ENCODE data around the gene GJA1.
"Not testable (repeated sequence)": the region's sequence is repeated elsewhere in the genome, so short reads cannot be mapped to it uniquely, and the experiment has no call there.

Gene GJA1

DNA sequence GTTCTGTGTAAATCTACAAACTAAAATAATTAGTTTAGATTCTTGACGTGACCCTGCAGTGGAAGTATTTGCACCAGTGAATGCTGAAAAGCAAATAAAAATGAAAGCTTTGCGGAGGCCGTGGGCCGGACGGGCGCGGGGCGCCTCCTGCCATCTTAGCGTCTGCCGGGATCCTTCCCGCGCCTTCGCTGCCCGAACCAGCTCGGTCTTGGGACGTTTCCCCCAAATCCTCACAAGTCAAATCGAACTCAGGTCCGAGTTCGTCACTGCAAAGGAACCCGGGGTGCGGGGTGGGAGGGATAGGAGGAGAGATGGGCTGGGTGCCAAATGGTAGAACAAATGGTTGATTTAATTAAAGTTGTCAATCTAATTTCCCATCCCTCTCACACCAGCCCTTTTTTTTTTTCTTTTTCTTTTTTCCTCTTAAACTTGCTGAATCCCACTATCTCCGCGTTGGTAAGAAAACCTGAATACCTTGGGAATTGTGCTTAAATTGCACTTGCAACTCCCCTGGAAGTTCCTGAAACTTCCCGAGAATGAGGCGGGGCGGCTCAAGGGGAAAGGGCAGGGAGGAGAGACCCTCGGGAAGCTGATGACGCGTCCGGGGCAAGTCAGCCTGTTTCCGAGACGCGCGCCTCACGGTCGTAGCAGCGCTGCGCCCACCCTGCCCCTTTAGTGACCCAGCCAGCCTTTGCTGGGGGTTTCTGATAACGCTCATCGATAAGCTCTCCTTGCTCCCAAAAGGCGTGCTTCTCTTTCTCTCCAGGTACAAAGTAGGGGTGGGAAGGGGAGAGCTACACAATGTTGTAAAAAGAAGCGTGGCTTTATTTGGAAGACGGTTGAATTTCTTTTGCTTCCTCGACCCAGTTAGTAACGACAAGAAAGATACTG lies 1.8 kb downstream of the GJA1 start:
- DNase-seq (ENCODE audit: extremely low read depth in 1 of 2, low read depth in 1 of 2) = no peak

DNA sequence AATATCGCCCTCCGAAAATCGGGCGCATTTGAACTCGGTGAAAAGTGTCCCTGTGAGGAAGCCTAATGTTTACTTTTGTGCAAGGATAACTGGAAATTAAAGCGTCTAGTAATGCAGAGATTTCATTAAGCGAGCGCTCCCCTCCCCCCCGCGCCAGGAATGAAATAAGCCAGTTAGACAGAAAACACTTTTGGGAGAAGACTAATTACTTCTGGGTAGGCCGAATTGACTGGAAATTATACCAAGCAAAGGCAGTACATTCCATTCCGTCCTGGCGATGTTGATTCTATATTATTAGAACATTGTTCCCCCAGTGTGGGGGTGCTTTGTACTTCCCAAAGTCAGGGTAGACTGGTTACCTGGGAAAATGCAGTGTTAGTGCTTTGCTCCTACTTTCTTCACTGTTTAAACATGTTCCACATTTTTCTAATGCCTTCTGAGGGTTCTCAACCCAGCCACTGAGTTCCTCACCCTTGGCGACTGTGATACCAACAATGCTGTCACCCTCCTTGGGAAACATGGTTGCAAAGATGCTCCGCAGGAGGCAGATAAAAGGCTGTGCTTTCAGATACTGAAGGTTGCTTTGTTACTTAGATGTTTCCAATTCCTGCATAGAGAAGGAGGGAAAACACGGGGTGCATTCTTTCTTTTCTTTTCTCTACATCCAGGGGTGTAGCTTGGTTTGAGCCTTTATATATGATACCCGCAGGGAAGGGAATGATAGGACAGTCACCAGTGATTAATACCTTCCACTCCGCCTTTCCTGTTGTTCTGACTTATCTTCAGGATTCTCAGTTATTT lies 2.6 kb downstream of the GJA1 start:
- no peak for DNase-seq (ENCODE audit: extremely low read depth in 1 of 2, low read depth in 1 of 2)

DNA sequence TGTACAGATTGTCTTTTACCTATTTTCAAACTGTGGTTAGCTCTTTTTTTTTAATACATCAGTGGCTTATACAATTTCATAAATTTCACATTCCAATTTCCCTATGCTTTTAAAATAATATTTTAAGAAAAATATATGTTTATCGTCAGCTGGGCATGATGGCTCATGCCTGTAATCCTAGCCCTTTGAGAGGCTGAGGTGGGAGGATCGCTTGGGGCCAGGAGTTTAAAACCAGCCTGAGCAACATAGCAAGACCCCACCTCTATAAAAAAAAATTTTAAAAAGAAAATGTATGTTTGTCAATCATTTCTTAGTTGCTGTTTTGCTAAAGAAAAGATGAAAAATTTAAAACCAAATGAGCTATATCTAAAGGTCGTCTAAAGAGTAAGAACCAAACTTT lies 3.4 kb downstream of the GJA1 start:
- DNase-seq (ENCODE audit: extremely low read depth in 1 of 2, low read depth in 1 of 2) = no peak

DNA sequence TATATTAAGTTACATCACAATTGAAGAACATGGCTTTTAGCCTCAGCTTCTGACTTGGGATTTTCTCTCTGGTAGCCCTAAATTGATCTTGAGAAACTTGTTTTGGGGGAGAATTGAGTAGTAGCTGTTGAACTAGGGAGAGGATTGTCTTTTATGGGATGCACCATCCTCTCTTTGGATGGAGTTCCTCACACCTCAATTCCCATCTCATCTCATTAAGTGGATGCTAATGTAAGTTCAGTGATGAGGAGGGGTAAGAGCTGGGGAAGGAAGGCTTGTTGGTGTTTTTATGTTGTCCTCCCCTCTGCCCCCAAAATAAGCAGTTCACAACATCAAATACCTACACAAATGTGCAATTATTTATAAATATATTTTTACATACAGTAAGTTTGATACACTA lies 4.0 kb downstream of the GJA1 start:
- no peak for DNase-seq (ENCODE audit: extremely low read depth in 1 of 2, low read depth in 1 of 2)

DNA sequence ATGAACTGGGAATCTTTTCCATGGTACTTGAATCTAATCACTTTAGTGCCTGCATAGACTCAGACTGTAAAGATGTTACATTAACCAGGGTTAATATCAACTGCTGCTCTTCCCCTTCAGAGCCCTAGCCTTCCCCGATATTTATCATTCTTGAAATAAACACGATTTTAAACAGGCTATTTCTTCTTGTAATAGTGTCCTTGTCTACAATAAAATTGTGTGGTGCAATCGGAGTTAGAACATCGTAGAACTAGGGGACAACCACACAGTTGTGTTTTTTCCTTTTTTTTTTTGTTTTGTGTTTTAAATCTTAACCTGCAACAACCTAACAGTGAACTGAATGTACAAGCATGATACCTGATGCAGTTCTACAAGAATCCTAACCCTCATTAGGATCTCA lies 4.5 kb downstream of the GJA1 start:
- no peak for DNase-seq (ENCODE audit: extremely low read depth in 1 of 2, low read depth in 1 of 2)

DNA sequence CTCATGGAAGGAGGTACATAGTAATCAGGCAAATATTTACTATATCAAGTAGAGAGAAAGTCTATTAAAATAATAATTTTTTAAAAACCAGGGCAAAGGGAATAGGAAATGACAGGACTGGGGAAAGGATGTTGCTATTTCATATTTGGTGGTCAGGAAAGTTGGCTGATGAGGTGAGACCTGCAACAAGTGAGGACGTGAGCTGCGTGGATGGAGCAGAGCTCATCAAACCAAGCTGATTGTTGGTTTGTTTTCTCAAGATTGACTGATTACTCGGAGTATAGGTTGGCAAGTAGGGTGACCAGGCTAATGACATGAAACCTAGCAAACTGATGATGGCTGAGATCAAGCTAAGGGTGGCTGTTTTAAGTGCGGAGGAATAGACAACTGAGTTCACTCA lies 6.0 kb downstream of the GJA1 start:
- DNase-seq (ENCODE audit: extremely low read depth in 1 of 2, low read depth in 1 of 2) = no peak

DNA sequence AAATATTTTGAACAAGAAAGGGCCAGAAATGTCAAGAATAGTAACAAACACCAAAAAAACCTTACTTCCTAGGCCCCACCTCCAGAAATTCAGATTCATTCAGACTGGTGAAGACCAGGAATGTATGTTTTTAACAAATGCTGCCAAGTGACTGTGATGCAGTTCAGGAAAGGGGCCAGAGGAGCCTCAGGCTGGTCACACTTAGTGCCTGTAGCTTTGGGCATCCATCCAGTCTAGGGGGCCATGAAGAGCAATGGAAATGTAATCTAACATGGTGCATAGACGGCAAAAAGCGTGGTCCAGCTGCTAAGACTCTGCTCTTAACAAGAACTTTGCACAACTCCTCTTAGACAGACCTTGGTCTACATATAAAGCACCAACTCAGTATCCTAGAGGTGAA lies 7.1 kb downstream of the GJA1 start:
- no peak for DNase-seq (ENCODE audit: extremely low read depth in 1 of 2, low read depth in 1 of 2)

DNA sequence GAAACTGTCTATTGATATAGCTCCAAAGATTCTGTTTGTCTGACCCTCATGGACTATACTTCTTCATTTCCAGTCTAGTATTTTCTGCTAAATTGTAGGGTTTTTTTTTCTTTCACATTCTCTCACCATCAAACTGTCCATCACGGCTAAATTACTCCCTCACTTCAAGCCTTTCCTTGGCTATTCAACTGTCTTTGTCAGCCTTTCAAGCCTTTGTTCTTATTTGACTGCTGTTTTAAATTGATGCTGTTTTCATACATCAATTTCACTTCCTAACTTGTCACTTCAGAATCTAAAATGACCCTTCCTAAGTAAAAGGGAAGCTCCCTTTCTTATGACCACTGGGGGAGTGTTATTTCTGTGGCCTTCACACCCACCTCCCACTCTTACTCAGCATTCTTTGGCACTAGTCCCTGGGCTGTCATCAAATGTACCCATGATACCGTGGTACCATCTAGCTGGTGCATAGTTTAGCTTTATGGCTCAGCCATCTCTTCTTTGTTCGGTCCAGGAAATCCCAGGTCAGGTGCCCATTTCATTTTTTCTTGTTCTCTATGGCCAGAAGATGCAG lies 8.6 kb downstream of the GJA1 start:
- no peak for DNase-seq (ENCODE audit: extremely low read depth in 1 of 2, low read depth in 1 of 2)

DNA sequence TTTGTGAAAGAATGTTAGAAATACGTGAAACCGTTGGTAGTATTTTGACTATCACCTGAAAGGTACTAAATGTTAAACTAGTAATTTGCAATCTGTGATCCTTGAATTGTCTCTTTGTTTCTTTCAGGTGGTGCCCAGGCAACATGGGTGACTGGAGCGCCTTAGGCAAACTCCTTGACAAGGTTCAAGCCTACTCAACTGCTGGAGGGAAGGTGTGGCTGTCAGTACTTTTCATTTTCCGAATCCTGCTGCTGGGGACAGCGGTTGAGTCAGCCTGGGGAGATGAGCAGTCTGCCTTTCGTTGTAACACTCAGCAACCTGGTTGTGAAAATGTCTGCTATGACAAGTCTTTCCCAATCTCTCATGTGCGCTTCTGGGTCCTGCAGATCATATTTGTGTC lies 11.3 kb downstream of the GJA1 start:
- DNase-seq (ENCODE audit: extremely low read depth in 1 of 2, low read depth in 1 of 2) = not testable (repeated sequence)

DNA sequence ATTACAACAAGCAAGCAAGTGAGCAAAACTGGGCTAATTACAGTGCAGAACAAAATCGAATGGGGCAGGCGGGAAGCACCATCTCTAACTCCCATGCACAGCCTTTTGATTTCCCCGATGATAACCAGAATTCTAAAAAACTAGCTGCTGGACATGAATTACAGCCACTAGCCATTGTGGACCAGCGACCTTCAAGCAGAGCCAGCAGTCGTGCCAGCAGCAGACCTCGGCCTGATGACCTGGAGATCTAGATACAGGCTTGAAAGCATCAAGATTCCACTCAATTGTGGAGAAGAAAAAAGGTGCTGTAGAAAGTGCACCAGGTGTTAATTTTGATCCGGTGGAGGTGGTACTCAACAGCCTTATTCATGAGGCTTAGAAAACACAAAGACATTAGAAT lies 12.3 kb downstream of the GJA1 start:
- DNase-seq (ENCODE audit: extremely low read depth in 1 of 2, low read depth in 1 of 2) = not testable (repeated sequence)

DNA sequence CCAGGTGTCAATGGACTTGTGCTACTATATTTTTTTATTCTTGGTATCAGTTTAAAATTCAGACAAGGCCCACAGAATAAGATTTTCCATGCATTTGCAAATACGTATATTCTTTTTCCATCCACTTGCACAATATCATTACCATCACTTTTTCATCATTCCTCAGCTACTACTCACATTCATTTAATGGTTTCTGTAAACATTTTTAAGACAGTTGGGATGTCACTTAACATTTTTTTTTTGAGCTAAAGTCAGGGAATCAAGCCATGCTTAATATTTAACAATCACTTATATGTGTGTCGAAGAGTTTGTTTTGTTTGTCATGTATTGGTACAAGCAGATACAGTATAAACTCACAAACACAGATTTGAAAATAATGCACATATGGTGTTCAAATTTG lies 13.1 kb downstream of the GJA1 start:
- not testable (repeated sequence) for DNase-seq (ENCODE audit: extremely low read depth in 1 of 2, low read depth in 1 of 2)

DNA sequence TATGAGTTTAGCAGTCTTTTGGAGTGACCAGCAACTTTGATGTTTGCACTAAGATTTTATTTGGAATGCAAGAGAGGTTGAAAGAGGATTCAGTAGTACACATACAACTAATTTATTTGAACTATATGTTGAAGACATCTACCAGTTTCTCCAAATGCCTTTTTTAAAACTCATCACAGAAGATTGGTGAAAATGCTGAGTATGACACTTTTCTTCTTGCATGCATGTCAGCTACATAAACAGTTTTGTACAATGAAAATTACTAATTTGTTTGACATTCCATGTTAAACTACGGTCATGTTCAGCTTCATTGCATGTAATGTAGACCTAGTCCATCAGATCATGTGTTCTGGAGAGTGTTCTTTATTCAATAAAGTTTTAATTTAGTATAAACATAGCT lies 13.9 kb downstream of the GJA1 start:
- DNase-seq (ENCODE audit: extremely low read depth in 1 of 2, low read depth in 1 of 2) = no peak

DNA sequence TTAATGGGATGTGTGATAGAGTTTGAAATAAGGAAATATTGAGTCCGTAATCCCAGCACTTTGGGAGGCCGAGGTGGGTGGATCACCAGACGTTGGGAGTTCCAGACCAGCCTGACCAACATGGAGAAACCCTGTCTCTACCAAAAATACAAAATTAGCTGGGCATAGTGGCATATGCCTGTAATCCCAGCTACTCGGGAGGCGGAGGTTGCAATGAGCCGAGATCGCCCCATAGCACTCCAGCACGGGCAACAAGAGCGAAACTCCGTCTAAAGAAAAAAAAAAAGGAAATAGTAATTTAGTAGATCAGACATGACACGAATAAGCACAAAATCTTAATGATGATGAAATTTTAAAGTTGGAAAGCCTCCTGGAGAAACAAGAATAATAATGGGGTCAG lies 14.8 kb downstream of the GJA1 start:
- DNase-seq (ENCODE audit: extremely low read depth in 1 of 2, low read depth in 1 of 2) = no peak

DNA sequence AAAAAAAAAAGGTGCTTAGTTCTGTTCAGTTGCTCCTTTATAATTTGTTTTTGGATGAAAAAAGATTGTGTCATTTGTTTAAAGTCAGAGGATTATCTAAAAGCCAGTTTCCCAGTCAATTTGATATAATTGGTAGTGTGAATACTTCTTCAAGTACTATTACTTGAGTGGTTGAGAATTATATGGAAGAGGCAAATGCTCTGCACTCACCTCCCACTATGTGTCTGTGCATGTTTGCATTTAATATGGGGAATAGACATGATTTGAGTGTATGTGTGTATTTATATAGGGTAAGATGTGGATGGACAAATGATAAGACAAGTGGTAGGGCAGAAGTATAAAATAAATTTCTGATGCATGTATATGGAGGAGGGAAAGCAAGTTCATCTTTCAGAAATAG lies 15.8 kb downstream of the GJA1 start:
- no peak for DNase-seq (ENCODE audit: extremely low read depth in 1 of 2, low read depth in 1 of 2)

DNA sequence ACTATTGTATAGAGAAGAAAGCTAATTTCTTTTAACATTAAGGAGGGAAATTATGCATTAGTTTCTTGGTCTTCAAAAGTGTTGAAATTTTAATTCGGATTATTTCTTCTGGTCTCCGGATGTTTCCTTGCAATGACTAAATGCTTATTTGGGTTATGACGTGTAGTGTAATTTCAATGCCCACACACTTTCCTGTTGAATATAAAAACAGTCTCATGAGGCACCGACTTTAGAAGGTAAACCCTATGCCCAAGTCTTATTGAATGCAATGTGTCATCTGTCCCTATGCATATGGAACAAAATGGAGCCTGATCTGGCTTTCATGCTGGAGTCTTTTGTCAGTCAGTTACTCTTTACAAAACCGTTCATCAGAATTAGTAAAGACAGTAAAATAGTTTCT lies 17.7 kb downstream of the GJA1 start:
- no peak for DNase-seq (ENCODE audit: extremely low read depth in 1 of 2, low read depth in 1 of 2)

DNA sequence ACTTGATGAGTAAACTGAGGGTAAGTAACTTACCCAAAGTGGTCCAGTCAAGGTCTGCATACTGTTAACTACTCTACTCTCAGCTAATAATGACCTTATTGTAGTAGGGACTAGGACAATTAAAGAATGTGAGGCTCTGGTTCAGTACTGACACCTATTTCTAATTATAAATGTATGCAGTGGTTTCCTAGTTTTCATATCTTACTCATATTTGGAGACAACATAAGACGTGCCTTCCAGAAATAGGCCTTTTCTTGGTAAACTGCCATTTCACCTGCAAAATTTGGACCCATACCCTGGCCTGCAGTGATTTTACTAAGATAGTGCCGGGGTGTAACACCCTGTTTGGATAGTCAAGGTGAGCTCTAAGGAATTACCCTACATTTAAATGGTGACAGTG lies 24.7 kb downstream of the GJA1 start:
- DNase-seq (ENCODE audit: extremely low read depth in 1 of 2, low read depth in 1 of 2) = no peak

DNA sequence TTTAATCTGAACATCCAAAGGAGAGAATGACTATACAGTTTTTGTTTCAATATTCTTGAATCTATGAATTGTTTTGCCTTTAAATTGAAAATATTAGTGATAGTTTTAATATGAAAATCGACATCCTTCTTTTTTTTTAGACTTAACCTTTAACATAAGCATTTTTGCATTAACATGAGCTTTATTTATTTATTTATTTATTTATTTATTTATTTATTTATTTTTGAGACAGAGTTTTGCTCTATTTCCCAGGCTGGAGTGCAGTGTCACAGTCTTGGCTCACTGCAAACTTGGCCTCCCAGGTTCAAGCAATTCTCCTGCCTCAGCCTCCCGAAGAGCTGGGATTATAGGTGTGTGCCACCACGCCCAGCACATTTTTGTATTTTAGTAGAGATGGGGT lies 27.6 kb downstream of the GJA1 start:
- DNase-seq (ENCODE audit: extremely low read depth in 1 of 2, low read depth in 1 of 2) = no peak

DNA sequence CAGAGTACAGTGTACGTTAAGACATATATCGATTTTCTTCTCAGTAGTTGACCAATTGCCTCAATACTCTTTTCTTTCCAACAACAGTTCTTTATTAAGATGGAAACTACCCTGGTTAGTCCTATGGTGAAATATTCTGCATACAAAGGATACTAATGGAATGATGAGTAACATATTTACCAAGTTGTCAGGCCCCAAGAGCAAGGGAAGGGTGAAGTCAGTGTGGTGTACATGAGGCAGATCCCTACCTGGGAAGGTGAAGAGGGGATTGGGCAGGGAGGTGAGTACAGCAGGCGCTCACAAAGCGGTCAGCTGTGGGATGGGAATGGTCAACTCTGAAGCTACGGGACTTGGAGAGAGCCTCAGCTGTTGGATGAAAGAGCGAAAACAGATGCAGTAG lies 29.7 kb downstream of the GJA1 start:
- no peak for DNase-seq (ENCODE audit: extremely low read depth in 1 of 2, low read depth in 1 of 2)

DNA sequence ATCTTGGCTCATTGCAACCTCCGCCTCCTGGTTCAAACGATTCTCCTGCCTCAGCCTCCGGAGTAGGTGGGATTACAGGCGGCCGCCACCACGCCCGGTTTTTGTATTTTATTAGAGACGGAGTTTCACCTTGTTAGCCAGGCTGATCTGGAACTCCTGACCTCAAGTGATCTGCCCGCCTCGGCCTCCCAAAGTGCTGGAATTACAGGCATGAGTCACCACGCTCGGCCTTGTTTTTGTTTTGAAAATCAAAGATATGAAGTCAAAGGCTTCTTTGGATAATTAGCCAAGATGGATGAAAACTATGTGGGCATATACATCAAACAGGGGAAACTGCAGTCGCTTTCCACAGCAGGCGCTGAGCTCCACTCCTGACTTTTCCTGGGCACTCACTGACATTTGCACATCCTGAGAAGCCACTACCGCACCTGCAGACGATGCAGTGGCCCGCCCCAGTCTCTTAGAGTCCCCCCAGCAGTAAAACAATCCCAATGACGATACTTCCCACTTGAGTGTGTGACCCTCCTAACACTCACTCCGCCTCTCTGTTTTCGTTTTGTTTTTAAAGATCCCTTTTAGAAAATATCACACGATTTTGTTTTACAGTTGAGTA lies 44.1 kb downstream of the GJA1 start:
- no peak for DNase-seq (ENCODE audit: extremely low read depth in 1 of 2, low read depth in 1 of 2)

DNA sequence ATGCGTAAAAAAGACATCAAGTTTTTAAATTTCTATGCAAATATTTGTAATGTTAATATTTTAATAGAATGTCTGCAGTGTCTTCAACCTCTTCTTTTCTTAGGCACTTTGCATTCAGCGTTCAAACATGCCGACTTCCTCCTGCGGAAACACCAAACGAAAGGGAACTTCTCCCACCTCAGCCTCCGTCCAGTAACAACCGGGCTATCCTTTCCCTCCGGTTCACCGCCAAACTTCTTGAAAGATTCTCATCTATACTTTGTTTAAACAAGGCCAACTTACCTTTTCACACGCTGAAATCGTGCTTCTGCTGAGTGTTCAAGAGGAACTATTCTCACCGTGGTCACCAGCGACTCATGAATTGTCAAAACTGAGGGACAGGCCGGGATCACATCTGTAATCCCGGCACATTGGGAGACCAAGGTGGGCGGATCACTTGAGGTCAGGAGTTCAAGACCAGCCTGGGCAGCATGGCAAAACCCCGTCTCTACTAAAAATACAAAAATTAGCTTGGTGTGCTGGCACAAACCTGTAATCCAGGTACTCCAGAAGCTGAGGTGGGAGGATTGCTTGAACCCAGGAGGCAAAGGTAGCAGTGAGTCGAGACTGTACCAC lies 44.8 kb downstream of the GJA1 start:
- no peak for DNase-seq (ENCODE audit: extremely low read depth in 1 of 2, low read depth in 1 of 2)

Data from activated CD8-positive, alpha-beta memory T cell treated with anti-CD3 and anti-CD28 coated beads for 1 hour (primary cell).